Right ventricle myocardium inferior (tissue), 1 donor: Measurements from ENCODE around the gene NRARP. TPM values are rescaled to one million over a fixed set of nuclear protein-coding genes. Genes with fewer than 3 reads are reported as not detected.
"Not testable (repeated sequence)": the region's sequence is repeated elsewhere in the genome, so short reads cannot be mapped to it uniquely, and the experiment has no call there.

Experiments used
- ATAC-seq: fragments of 200-7000 bp; cut with Tn5 transposase; one replicate; pipeline ENCODE4 v1.9.1; 2020; ENCODE audit warnings: mild to moderate bottlenecking, moderate library complexity
- DNase-seq: peaks from one replicate; pipeline ENCODE4 v3.0.0; 2021; ENCODE audit errors: missing footprints
- intact Hi-C: fragments of 100-400 bp; cut with DNase I; formaldehyde crosslinking; loops from one replicate; pipeline ENCODE4 v1.11.0; 2022
- long read RNA-seq: library from polyadenylated mRNA; unstranded; transcript quantifications from one replicate; pipeline ENCODE4 v2.0.0, GENCODE V29; 2021
- total RNA-seq: library from RNA; stranded (reverse); fragmentation: NEBNext Ultra II Directional; extraction: Animal tissue kit (Norgen Biotek cat#: 25700); gene quantifications from one replicate; pipeline ENCODE4 v1.2.1, GENCODE V29; 2021
- donor health status: DM: no; HTN: yes; CAD: no; lungs with severe emphysema.

The NRARP gene
- total RNA-seq: 4.7 TPM
- long read RNA-seq, transcript NRARP-201 (1 exons, 1,770 nt): major isoform, 6 of 6 reads
- long read RNA-seq, partial matches to known transcripts: 0 of 6 reads
- long read RNA-seq, other reads (novel, unspliced or antisense): 0 of 6 reads

GRCh38 chr9:137302118-137302448, at the start of gene NRARP:
NRARP (minus strand) TSS chr9:137302271; CDS start chr9:137301928, 343 bp downstream.
- ATAC-seq (peak; percentile 82), DNase-seq (peak; percentile 96)
- intact Hi-C loops: no loop called here

DNA sequence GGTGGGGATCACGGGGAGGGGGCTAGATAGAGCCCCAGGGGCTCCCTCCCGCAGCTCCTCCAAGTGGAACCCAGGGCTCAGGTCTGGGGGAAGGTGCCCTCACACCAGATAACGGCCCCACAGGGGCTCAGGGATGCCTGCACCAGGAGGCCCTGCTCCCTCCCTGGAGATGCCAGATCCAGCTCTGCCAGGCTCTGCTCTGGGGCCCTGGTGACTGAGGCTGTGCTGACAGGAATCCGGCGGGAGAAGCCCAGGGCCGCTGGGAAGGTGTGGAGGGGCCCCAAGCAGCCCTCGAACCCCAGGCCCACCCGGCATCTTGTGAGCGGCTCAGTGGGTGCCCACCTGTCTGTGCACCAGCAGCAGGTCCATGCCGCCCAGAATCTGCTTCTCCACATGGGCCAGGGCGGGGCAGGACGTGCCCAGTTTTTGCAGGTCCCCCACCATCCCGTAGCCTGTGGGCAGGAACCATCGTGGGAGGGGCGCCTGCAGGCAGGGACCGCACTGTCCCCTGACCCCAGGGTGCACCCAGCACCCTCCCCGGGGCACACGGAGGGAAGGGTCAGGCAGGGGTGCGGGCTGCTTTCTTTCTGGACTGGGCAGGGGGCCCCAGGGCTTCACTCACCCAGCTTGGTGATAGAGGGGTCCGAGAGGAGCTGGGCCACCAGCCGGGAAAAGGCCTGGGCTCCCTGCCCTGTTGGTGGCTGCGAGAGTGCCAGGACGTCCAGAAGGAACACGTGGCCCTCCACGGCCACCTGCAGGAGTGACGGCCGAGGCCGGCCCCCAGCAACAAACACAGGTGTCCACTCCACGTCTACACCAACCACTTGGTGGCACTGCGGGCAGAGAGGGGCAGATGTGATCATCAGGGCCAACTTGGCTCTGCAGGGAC, 48.9 kb upstream of the NRARP start:
- no peak for ATAC-seq
- intact Hi-C loops: loop anchor here (1.0 to 5.0 kb wide), 2 partner anchors 17 to 36 kb away; no protein-coding TSS in a partner anchor
- no peak for DNase-seq

DNA sequence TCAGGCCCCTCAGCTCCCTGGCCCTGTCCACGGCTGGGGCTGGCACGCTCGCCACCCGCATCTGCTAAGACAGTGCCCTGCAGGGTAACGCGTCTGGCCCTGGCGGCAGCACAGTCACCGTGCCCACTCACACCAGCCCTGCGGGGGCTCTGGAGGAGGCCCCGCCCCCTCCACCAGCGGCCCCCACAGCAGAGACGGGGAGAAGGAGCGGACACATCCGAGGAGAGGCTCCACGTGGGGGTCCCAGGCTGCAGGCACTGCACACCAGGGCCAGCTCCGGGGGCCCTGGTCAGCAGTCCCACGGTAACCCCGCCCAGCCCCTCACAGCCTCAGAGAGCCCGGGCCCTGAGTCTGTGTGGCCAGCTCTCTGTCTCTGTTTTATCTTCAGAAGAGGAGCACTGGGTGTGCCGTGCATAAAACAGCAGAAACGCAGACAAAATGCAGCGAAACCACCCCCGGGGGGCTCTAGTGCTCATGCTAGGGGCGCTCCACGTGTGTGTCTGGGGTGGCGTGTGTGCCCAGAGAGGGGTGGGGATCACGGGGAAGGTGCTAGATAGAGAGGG, 47.5 kb upstream of the NRARP start:
- DNase-seq (no peak), ATAC-seq (no peak)
- intact Hi-C loops: loop anchor here (5.0 kb wide), 1 partner anchor 38 kb away; no protein-coding TSS in a partner anchor

- DNase-seq: no peak
- intact Hi-C loops: no loop called here
- no peak for ATAC-seq
Observed at GRCh38 chr9:137348769-137349470, 46.8 kb upstream of the NRARP start.

DNA sequence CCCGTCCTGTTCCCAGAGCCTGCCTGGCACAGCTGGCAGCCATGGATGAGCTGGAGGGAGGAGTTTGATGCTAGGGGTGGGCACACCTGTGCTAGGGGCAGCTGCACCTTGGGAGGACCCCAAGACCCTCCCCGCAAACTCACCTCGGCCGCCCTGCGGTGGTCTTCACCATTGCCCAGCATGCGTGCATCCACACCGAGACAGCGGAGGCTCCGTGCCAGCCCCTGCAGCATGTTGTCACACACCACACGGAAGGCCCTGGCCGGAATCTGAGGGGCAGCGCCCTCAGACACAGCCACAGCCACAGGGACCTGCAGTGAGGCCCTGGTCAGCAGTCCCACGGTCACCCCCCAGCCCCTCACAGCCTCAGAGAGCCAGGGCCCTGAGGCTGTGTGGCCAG, 45.9 kb upstream of the NRARP start:
- ATAC-seq (no peak), DNase-seq (no peak)
- intact Hi-C loops: no loop called here

GRCh38 chr9:137342482-137342881, 40.4 kb upstream of the NRARP start:
- DNase-seq (no peak), ATAC-seq (no peak)
- intact Hi-C loops: no loop called here

DNA sequence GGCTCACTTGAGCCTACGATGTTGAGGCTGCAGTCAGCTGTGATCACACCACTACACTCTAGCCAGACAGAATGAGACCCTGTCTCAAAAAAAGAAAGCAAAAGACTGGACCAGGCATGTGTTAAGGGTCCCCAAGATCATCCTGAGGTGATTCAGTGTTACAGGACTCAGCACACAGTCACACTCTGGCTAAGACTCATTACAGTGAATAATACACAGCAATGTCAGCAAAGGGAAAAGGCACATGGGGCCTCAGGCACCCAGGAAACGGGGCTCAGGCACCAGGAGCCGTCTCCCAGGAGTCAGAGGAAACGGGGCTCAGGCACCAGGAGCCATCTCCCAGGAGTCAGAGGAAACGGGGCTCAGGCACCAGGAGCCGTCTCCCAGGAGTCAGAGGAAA, 39.2 kb upstream of the NRARP start:
- no peak for ATAC-seq
- intact Hi-C loops: no loop called here

DNA sequence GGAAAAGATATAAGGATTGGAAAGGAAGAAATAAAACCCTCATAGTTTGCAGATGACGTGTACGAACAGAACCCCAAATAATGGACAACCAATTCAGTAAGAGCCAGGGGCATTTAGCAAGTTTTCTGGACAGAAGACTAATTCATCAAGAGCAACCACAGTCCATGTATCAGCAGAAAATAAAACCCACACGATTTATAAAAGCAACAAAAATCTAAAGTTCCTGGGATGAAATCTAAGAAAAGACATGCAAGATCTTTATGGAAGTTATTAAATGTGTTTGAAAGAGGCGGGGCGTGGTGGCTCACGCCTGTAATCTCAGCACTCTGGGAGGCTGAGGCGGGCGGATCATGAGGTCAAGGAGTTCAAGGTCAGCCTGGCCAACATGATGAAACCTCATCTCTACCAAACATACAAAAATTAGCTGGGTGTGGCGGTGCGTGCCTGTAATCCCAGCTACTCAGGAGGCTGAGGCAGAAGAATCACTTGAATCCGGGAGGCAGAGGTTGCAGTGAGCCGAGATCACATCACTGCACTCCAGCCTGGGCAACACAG, 37.9 kb upstream of the NRARP start:
- intact Hi-C loops: not testable (repeated sequence)

More for the DNA sequence above, 39.2 kb upstream of the NRARP start:
- no peak for DNase-seq

GRCh38 chr9:137339045-137339907, 37.2 kb upstream of the NRARP start:
- intact Hi-C loops: no loop called here
- DNase-seq: no peak
- no peak for ATAC-seq

More for the DNA sequence above, 37.9 kb upstream of the NRARP start:
- DNase-seq, ATAC-seq: not testable (repeated sequence)

DNA sequence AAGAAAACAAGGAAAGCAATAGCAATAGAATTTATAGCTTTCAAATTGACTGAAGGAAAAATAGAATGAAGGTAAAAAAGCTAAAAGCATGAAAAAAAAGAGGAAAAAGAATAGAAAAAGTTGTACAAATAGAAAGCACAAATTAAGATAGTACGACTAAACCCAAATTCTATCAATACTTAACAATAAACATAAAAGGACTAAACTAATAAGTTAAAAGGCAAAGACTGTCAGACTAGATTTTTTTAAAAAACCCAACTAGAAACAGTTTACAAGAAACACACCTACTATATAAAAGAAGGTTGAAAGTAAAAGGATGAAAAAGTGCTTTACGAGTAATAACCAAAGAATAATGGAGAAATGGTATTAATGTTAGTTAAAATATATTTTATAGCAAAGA, 34.7 kb upstream of the NRARP start:
- ATAC-seq (no peak), DNase-seq (no peak)
- intact Hi-C loops: no loop called here

DNA sequence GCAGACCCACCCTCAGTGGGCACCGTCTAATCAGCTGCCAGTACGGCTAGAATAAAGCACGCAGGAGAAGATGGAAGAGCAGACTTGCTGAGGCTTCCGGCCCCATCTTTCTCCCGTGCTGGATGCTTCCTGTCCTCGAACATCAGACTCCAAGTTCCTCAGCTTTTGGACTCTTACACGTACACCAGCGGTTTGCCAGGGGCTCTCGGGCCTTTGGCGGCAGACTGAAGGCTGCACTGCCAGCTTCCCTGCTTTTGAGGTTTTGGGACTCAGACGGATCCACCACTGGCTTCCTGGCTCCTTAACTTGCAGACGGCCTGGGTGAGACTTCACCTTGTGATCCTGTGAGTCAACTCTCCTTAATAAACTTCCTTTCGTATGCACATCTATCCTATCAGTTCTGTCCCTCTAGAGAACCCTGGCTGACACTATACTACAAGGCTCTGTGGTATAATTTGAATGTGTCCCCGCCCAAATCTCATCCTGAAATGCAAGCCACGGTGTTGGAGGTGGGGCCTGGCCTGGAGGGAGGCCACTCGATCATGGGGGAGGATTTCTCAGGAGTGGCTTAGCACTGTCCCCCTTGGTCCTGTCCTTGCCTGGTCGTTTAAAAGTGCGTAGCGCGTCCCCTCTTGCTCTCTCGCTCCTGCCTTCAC, 31.1 kb upstream of the NRARP start:
- intact Hi-C loops: no loop called here
- no peak for DNase-seq
- ATAC-seq: no peak

DNA sequence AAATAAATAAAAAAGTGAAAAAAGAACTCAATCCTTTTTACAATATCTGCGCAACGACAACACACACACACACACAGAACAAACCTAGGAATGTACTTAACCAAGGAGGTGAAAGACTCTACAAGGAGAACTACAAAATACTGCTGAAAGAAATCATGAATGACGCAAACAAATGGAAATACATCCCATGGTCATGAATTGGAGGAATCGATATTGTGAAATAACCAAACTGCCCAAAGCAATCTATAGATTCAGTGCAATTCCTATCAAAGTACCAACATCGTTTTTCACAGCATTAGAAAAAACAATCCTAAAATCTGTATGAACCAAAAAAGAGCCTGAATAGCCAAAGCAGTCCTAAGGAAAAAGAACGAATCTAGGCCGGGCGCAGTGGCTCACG, 29.9 kb upstream of the NRARP start:
- no peak for DNase-seq
- intact Hi-C loops: no loop called here

DNA sequence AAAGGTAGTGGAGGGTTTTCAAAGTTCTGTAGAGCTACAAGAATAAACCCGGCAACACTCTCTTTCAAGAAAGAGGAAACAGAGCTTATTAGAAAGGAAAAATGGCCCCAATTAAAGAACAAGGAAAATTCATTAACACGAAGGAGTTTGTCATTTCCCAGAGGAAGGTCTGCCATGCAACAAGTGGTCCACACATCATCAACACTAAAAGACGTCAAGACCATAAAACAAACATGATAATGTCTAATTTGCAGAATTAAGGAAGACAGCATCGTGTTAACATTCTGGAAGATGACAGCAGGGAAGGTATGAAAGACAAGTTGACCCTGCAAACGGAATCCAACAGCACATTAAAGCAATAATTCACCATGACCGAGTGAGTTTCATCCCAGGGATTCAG, 28.6 kb upstream of the NRARP start:
- ATAC-seq: no peak
- no peak for DNase-seq
- intact Hi-C loops: no loop called here

More for the DNA sequence above, 29.9 kb upstream of the NRARP start:
- no peak for ATAC-seq

DNA sequence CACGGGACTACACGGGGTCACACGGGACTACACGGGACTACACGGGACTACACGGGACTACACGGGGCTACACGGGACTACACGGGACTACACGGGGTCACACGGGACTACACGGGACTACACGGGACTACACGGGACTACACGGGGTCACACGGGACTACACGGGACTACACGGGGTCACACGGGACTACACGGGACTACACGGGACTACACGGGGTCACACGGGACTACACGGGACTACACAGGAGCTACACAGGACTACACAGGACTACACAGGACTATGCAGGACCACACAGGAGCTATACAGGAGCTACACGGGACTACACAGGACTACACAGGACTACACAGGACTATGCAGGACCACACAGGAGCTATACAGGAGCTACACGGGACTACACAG, 27.5 kb upstream of the NRARP start:
- ATAC-seq, DNase-seq, intact Hi-C loops: not testable (repeated sequence)

DNA sequence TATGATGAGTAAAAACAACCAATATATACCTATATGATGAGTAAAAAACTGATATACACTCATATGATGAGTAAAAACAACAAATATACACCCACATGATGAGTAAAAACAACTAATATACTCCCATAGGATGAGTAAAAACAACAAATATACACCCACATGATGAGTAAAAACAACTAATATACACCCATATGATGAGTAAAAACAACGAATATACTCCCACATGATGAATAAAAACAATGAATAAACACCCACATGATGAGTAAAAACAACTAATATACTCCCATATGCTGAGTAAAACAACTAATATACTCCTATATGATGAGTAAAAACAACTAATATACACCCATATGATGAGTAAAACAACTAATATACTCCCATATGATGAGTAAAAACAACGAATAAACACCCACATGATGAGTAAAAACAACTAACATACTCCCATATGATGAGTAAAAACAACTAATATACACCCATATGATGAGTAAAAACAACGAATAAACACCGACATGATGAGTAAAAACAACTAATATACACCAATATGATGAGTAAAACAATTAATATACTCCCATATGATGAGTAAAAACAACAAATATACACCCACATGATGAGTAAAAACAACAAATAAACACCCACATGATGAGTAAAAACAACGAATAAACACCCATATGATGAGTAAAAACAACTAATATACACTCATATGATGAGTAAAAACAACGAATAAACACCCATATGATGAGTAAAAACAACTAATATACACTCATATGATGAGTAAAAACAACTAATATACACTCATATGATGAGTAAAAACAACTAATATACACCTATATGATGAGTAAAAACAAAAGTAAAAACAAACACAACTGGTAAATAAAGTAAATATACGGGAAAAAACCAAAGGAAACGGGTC, 25.8 kb upstream of the NRARP start:
- DNase-seq, ATAC-seq, intact Hi-C loops: not testable (repeated sequence)

GRCh38 chr9:137326445-137327065, 24.5 kb upstream of the NRARP start:
- ATAC-seq (no peak), DNase-seq (no peak)
- intact Hi-C loops: no loop called here
